Progenitor cell of endocrine pancreas (in vitro differentiated cells): ENCODE results near the gene CNTNAP2. TPM values are rescaled to one million over a fixed set of nuclear protein-coding genes. Genes with fewer than 3 reads are reported as not detected.

Source experiments
- DNase-seq: peaks from one replicate; pipeline ENCODE4 v3.0.0; 2021; ENCODE audit warnings: low spot score; ENCODE audit not compliant: unreplicated experiment
- H3K27ac Mint-ChIP-seq: 2 replicates; pipeline ENCODE4 v1.8.0; 2021; ENCODE audit warnings: mild to moderate bottlenecking, moderate library complexity, mixed read lengths
- H3K27me3 Mint-ChIP-seq: 2 replicates; pipeline ENCODE4 v1.8.0; 2021; ENCODE audit warnings: mixed read lengths
- H3K36me3 Mint-ChIP-seq: 2 replicates; pipeline ENCODE4 v1.8.0; 2022; ENCODE audit warnings: mixed read lengths; ENCODE audit not compliant: insufficient read depth
- H3K4me1 Mint-ChIP-seq: 2 replicates; pipeline ENCODE4 v1.8.0; 2021; ENCODE audit warnings: low read depth, mixed read lengths
- H3K4me3 Mint-ChIP-seq: 2 replicates; pipeline ENCODE4 v1.8.0; 2021; ENCODE audit warnings: low read depth, mild to moderate bottlenecking, moderate library complexity, mixed read lengths
- H3K9me3 Mint-ChIP-seq: 2 replicates; pipeline ENCODE4 v1.8.0; 2021; ENCODE audit warnings: low read depth, mixed read lengths
- total RNA-seq: library from RNA; stranded (reverse); gene quantifications from 2 replicates; pipeline ENCODE4 v1.2.1, GENCODE V29; 2021
- TF ChIP-seq, protein P1 (sequence below): fragments of 200-600 bp; sonication (generic); IDR thresholded peaks from one replicate; pipeline ENCODE4 v1.5.0; 2021; ENCODE audit warnings: antibody characterized with exemption, mild to moderate bottlenecking; ENCODE audit not compliant: unreplicated experiment

Gene CNTNAP2
- total RNA-seq, 1 donor from 2014 or later = 6.5 TPM

DNA sequence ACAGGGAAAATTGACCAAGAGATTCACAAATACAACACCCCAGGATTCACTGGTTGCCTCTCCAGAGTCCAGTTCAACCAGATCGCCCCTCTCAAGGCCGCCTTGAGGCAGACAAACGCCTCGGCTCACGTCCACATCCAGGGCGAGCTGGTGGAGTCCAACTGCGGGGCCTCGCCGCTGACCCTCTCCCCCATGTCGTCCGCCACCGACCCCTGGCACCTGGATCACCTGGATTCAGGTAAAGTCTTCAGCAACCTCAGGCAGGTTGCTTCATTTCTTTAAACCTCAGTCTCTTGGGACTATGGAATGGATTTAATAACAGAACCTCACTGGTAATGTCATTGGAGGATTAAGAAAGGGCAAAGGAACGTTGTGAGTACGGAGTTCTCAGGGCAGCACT is 2267.1 kb downstream of the CNTNAP2 start:
- TF ChIP-seq, protein P1, sequence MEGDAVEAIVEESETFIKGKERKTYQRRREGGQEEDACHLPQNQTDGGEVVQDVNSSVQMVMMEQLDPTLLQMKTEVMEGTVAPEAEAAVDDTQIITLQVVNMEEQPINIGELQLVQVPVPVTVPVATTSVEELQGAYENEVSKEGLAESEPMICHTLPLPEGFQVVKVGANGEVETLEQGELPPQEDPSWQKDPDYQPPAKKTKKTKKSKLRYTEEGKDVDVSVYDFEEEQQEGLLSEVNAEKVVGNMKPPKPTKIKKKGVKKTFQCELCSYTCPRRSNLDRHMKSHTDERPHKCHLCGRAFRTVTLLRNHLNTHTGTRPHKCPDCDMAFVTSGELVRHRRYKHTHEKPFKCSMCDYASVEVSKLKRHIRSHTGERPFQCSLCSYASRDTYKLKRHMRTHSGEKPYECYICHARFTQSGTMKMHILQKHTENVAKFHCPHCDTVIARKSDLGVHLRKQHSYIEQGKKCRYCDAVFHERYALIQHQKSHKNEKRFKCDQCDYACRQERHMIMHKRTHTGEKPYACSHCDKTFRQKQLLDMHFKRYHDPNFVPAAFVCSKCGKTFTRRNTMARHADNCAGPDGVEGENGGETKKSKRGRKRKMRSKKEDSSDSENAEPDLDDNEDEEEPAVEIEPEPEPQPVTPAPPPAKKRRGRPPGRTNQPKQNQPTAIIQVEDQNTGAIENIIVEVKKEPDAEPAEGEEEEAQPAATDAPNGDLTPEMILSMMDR = no peak
- H3K9me3 Mint-ChIP-seq = no peaks in the 10 kb centered on the region
- no peak overlapping the region for H3K27ac Mint-ChIP-seq
- DNase-seq = no peak
- H3K27me3 Mint-ChIP-seq = no peaks in the 10 kb centered on the region
- peaks cover 4% of the 10 kb centered on the region for H3K4me1 Mint-ChIP-seq
- H3K4me3 Mint-ChIP-seq = no peak overlapping the region
- no peaks in the 10 kb centered on the region for H3K36me3 Mint-ChIP-seq

GRCh38 chr7:148385009-148385682 is 2268.5 kb downstream of the CNTNAP2 start:
- H3K36me3 Mint-ChIP-seq = peaks cover 5% of the 10 kb centered on the region

GRCh38 chr7:148390381-148390780 is 2273.8 kb downstream of the CNTNAP2 start:
- H3K36me3 Mint-ChIP-seq = peaks cover 5% of the 10 kb centered on the region

More at GRCh38 chr7:148385009-148385682, 2268.5 kb downstream of the CNTNAP2 start:
- no peak overlapping the region for H3K27ac Mint-ChIP-seq
- no peak overlapping the region for H3K4me3 Mint-ChIP-seq
- no peak for DNase-seq
- TF ChIP-seq, protein P1 = no peak
- H3K27me3 Mint-ChIP-seq = no peaks in the 10 kb centered on the region
- peaks cover 4% of the 10 kb centered on the region for H3K9me3 Mint-ChIP-seq
- H3K4me1 Mint-ChIP-seq = peaks cover 4% of the 10 kb centered on the region

DNA sequence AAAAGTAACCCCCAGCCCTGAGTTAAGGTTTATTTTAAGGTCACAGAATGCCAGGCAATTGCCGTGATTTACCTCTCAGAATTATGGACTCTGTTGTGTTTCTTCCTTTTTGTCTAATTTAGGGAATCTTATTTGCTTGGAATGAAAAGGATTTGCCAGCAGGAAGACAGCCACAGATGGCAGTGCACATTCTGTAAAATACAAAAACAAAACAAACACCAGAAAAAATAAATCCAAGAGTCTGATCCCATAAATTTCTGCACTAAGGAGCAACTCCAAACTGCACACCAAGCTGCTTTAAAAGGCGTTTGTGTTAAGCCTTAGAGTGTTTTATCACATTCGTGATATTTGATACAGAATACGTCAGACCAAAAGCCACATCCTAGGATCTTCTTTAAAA is 2275.0 kb downstream of the CNTNAP2 start:
- Mint-ChIP-seq H3K36me3 (peaks cover 5% of the 10 kb centered on the region), H3K27me3 (peaks cover 3% of the 10 kb centered on the region), H3K4me3 (no peak overlapping the region), H3K27ac (no peak overlapping the region), H3K4me1 (peaks cover 2% of the 10 kb centered on the region), H3K9me3 (peaks cover 4% of the 10 kb centered on the region)
- TF ChIP-seq, protein P1 = no peak
- DNase-seq = no peak

More at GRCh38 chr7:148390381-148390780, 2273.8 kb downstream of the CNTNAP2 start:
- H3K27ac Mint-ChIP-seq = no peak overlapping the region
- no peak overlapping the region for H3K4me3 Mint-ChIP-seq
- H3K9me3 Mint-ChIP-seq = peaks cover 4% of the 10 kb centered on the region
- no peaks in the 10 kb centered on the region for H3K27me3 Mint-ChIP-seq
- no peaks in the 10 kb centered on the region for H3K4me1 Mint-ChIP-seq
- no peak for DNase-seq
- TF ChIP-seq, protein P1 = no peak

DNA sequence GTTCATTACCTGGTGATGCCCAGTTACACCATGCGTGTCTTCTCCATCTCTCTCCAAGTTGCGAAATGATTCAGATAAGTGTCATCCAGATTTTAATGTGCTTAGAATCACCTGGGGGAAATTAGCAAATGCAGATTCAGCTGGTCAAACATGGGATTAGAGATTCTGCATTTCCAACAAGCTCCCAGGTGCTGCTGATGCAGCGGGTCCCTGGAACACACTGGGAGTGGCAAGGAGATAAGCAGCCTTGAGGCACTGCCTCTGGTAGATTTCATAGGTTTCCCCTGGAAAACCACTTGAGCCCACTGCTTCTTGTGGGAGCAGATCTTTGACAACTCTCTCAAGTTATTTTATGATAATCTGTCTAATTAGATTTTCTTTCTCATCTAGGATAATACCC is 2278.0 kb downstream of the CNTNAP2 start:
- no peak overlapping the region for H3K4me3 Mint-ChIP-seq
- H3K27me3 Mint-ChIP-seq = peaks cover 3% of the 10 kb centered on the region
- H3K9me3 Mint-ChIP-seq = no peaks in the 10 kb centered on the region
- no peaks in the 10 kb centered on the region for H3K36me3 Mint-ChIP-seq
- no peak for DNase-seq
- TF ChIP-seq, protein P1 = no peak
- H3K27ac Mint-ChIP-seq = no peak overlapping the region
- H3K4me1 Mint-ChIP-seq = peaks cover 9% of the 10 kb centered on the region
